GM12873 (cell line): ENCODE data around the gene CDH12.

Source experiments
- CTCF ChIP-seq: IDR thresholded peaks from 2 replicates; pipeline ENCODE4 v1.5.1; 2012; ENCODE audit warnings: low read depth, mild to moderate bottlenecking, moderate library complexity, low read length, control low read depth; ENCODE audit not compliant: insufficient read depth; ENCODE audit errors: missing control alignments

Gene CDH12

GRCh38 chr5:22590677-22591268 is 262.4 kb downstream of the CDH12 start:
- no peak for TF ChIP-seq CTCF

- TF ChIP-seq CTCF, result no peak
Observed at GRCh38 chr5:22577711-22578110, 275.4 kb downstream of the CDH12 start.

- TF ChIP-seq CTCF, result no peak
Observed at GRCh38 chr5:22577006-22577405, 276.1 kb downstream of the CDH12 start.

GRCh38 chr5:22572941-22573340 is 280.2 kb downstream of the CDH12 start:
- no peak for TF ChIP-seq CTCF

GRCh38 chr5:22567983-22568382 is 285.2 kb downstream of the CDH12 start:
- TF ChIP-seq CTCF, result no peak

GRCh38 chr5:22560147-22560546 is 293.0 kb downstream of the CDH12 start:
- TF ChIP-seq CTCF, result no peak

GRCh38 chr5:22557251-22557650 is 295.9 kb downstream of the CDH12 start:
- no peak for TF ChIP-seq CTCF
